Activated CD8-positive, alpha-beta memory T cell treated with anti-CD3 and anti-CD28 coated beads, Interleukin-2, amount 50 U/mL, for 4 hours (primary cell): Measurements from ENCODE around the gene SPATA16.
"Not testable (repeated sequence)": the region's sequence is repeated elsewhere in the genome, so short reads cannot be mapped to it uniquely, and the experiment has no call there.

Experiments
- DNase-seq: peaks from one replicate; pipeline ENCODE4 v3.0.0-alpha.2; 2020

SPATA16 gene

GRCh38 chr3:173003471-173003870 lies 137.6 kb downstream of the SPATA16 start:
- no peak for DNase-seq

DNA sequence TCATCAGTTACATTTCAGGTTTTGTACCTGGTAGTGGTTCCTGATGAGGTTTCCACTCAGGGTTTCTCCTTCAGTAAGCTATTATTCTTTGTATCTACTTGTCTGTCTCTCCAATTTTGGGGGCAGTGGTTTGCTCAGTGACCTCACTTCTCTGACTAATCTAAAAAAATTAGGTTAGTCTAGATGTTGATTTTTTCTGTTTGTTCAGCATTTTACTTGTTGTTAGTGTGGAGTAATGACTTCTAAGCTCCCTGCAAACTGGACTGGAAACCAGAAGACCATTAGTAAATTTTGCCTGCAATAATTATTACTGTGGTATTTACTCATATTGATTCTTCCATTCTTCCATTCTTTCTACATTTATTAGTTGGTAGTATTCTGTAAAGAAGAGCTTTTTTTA lies 139.4 kb downstream of the SPATA16 start:
- DNase-seq, result no peak

- DNase-seq, result no peak
These were observed 140.5 kb downstream of the SPATA16 start for GRCh38 chr3:173000553-173000952.

GRCh38 chr3:172993412-172993811 lies 147.6 kb downstream of the SPATA16 start:
- no peak for DNase-seq

GRCh38 chr3:172991424-172991996 lies 149.5 kb downstream of the SPATA16 start:
- DNase-seq, result no peak

GRCh38 chr3:172989373-172989772 lies 151.7 kb downstream of the SPATA16 start:
- no peak for DNase-seq

- DNase-seq, result no peak
These were observed 153.8 kb downstream of the SPATA16 start for GRCh38 chr3:172987273-172987672.

DNA sequence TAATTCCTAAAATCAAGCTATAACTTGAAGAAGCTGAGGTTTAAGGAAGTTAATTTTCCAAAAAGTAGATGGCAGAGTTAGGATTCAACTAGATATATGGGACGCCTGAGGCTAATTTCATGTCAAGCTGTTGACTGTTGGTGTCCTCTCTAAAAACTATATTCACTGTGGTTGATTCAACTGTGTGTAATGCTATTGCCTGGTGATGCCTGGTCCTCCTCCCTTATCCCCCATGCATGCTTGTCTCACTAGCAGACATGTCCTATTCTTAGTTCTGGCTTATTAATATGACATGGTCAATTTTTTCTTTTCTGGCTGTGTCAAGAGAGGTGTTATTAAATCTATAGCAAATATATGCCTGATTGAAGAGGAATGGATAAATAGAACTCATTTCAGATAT lies 156.1 kb downstream of the SPATA16 start:
- DNase-seq, result no peak

- no peak for DNase-seq
These were observed 158.2 kb downstream of the SPATA16 start for GRCh38 chr3:172982736-172983364.

DNA sequence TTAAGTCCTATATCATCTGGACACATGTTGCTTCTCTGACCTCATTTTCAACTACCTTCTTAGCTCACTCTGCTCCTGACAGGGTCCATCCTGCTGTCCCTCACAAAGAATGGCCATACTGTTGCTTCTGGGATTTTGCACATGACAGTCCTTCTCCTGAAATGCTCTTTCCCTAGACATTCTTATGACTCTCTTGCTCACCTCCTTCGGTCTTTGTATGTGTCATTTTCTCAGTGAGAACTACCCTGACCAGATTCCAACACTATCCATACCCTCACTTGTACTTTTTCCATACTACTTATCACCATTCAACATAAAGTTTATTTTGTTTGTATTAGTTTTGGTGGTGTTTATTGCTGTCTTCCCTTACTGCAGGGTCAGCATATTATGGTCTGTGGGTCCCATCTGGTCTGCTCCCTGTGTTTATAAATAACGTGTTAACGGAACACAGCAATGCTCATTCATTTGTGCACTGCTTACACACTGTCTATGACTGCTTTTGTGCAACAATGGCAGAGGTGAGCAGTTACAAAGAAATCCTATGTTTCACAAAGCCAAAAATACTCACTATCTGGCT lies 159.5 kb downstream of the SPATA16 start:
- DNase-seq, result no peak

- DNase-seq, result no peak
These were observed 160.2 kb downstream of the SPATA16 start for GRCh38 chr3:172980849-172981248.

GRCh38 chr3:172977696-172978095 lies 163.3 kb downstream of the SPATA16 start:
- no peak for DNase-seq

DNA sequence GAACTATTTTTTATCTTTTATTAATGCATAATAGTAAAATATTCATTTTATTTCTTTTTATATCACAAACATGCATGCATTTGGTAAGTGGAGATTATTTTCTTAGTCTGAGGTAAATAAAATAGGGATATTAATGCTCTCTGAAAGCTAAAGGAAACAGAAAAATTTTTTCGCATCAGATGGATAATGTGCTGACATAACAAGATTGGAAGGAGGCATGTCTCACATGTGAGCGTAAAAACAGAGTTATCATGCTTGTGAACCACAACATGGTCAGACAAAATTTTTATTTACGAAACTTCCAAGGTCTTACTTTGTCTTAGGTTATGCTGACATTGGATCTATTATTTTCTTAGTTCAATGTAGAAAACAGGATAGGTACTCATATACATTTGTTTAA lies 166.1 kb downstream of the SPATA16 start:
- DNase-seq, result no peak

DNA sequence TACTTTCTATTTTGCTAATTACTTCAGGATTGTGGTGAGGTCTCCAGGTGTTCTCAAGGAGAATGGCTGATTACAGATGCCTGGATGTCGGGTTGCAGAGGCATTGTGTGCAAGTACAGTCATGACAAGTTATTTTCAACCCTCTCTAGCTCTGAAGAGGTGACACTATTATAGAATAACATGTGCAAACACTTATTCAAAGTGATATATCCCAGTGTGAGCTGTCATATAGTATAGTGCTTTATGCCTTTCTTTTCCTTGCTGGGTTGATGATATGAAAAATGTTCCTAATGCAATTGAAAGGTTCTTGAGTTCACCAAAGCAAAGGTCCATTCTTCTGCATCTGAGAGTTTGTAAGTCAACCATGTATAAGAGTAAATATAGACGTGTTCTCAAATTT lies 167.2 kb downstream of the SPATA16 start:
- no peak for DNase-seq

DNA sequence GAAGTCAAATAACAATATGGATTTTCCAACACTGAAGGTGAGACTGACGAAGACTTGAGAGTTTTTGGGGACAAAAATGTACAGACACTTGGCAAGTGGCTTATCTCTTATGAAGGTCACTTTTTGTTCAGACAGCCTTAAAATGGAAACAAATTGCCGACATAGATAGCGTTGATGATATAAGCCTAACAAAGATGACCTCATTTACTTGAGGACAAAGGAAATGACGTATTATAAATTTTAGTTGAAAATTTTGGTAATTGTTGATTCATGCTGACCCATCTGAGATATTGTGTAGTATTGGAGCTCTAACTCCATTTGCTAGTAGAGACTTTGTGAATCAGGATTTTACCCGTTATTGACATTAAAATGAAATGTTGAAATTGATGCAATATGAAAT lies 168.3 kb downstream of the SPATA16 start:
- DNase-seq, result no peak

- DNase-seq, result no peak
These were observed 169.0 kb downstream of the SPATA16 start for GRCh38 chr3:172972067-172972466.

DNA sequence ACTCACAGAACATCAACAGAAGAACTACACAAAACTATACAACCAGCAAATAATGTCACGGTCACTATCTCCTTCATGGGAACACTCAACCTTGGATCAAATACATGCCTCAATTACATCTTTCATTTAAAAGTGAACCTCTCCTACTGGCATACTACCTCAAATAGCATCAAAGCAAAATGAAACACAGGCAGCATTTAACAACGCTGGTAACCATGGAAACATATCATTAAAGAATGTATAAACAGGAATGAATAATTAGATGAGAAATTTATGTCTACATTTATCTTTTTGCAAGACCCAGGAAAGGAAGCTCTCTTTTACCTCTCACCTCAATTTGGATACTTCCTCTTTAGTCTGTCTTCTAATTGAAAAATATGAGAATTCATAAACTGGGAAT lies 172.4 kb downstream of the SPATA16 start:
- no peak for DNase-seq

- DNase-seq, result no peak
These were observed 175.8 kb downstream of the SPATA16 start for GRCh38 chr3:172965256-172965655.

DNA sequence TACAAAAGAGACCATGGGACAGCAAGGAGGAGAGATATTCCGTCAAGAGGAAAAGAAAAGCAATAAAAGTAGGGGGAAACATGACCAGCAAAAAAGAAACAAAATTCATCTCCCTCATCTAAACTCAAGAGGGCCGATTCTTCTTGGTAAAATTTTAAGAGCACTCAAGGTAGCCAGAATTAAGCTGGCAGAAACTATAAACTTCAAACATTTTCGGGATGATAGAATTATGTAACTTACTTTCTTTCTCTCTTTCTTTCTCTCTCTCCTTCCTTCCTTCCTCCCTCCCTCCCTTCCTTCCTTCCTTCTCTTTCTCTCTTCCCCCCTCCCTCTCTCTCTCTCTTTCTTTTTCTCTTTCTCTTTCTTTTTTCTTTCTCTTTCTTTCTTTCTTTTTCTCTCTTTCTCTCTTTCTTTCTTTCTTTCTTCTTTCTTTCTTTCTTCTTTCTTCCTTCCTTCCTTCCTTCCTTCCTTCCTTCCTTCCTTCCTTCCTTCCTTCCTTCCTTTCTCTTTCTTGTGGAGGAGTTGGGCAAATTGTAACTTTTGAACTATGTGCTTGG lies 180.3 kb downstream of the SPATA16 start:
- not testable (repeated sequence) for DNase-seq

DNA sequence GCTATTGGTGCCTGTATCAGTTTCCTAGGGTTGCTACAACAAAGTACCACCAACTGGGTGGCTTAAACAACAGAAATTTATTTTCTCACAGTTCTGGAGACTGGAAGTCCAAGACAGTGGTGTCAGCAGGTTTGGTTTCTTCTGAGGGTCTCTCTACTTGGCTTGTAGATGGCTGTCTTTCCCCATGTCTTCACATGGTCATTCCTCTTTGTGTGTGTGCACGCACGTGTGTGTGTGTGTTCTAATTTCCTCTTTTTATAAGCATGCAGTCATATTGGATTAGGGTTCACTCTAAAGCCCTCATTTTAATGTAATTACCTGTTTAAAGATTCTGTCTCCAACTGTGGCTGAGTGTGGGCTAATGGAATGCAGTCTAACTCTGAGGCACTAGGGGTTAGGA lies 182.5 kb downstream of the SPATA16 start:
- no peak for DNase-seq

DNA sequence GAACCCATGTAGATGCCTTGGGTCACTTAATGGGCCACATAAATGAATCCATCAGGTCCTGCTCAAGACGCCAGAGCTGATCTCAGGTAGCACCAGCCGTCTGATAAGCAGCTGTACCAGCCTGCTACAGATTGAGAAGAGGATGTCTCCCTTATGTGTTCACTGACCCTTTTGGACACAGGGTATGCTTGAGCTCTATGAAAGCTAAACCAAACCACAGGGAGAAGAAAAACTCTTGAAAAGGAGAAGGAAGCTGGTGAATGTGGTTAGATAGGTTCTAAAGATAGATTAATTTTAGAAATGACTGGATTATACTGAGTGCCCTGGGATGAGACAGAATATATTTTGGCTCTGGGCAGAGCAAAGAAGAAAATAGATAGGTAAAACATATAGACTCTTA lies 187.5 kb downstream of the SPATA16 start:
- DNase-seq, result no peak

DNA sequence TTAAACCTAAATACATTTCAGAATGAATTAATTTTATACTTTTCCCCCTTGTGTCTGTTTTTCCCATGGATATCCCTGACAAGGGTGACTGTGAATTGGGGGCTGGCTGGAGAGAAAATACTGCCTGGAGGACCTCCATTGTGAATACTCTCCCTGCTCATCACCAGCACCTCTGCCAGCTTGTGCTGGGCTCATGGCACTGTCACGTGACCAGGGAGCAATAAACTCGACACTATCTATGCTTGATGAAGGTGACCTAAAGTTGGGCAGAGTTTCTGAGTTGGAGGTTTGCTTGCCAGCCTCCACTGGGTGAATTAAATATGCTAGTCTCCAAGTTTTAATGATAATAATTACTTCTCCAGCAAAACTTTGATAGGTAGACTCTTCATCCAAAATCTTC lies 189.5 kb downstream of the SPATA16 start:
- no peak for DNase-seq

DNA sequence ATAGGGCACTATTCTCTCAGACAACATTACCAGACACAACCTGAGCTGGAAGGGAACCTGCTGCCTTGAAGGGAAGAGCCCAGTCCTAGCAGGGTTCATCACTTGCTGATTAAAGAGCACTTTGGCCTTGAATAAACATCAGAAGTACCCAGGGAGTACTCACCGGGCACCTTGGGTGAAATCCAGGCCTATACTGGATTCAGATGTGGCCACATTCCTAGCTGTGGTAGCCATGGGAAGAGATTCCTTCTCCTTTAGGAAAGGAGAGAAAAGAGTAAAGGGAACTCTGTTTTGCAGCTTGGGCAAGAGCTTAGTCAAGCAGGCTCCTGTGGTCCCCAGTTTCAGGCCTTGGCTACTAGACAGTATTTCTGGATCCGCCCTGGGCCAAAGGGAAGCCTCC lies 195.0 kb downstream of the SPATA16 start:
- DNase-seq, result no peak

DNA sequence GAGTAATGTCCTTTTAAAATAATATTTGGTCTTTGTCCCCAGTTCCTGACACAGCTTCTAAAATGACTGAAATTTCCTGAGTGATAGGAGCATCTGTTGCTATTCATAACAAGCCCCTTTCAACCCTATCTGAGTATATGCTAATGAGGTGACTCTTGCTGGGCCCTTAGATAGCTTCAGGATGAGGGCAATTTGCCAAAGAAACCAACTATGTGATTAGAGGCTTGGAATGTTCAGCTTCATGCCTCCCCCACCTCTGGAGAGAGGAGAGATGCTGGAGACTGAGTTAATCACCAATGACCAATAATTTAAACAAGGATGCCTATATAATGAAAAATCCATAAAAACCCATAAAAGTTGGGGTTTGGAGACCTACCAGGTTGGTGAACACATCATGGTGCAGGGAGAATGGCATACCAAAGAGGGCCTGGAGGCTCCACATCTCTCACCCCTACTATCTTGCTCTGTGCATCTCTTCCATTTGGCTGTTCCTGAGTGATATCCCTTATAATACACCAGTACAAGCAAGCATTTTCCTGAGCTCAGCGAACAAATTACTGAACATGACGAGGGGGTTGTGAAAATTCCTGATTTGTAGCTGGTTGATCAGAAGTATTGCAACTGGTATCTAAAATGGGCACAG lies 201.3 kb downstream of the SPATA16 start:
- DNase-seq, result no peak
